CD4-positive, alpha-beta T cell treated with Interleukin-6 at 100 ng/mL for 8 hours (primary cell): ENCODE data around the gene SENP1.

Source experiments
- DNase-seq: peaks from one replicate; pipeline ENCODE4 v3.0.0-alpha.2; 2020; ENCODE audit warnings: mixed read lengths, low spot score

Gene SENP1

GRCh38 chr12:48036818-48037217 lies 69.1 kb downstream of the SENP1 start:
- DNase-seq: no peak

GRCh38 chr12:48034835-48035805 lies 70.8 kb downstream of the SENP1 start:
- DNase-seq: no peak

GRCh38 chr12:48033451-48033850 lies 72.4 kb downstream of the SENP1 start:
- no peak for DNase-seq

GRCh38 chr12:48032597-48032996 lies 73.3 kb downstream of the SENP1 start:
- DNase-seq: no peak

- DNase-seq: no peak
These were observed 74.5 kb downstream of the SENP1 start for GRCh38 chr12:48031135-48031960.

- DNase-seq: no peak
These were observed 75.7 kb downstream of the SENP1 start for GRCh38 chr12:48030173-48030650.

GRCh38 chr12:48029491-48030172 lies 76.2 kb downstream of the SENP1 start:
- no peak for DNase-seq

- no peak for DNase-seq
These were observed 77.1 kb downstream of the SENP1 start for GRCh38 chr12:48028541-48029431.

- no peak for DNase-seq
These were observed 78.5 kb downstream of the SENP1 start for GRCh38 chr12:48027183-48028002.

- no peak for DNase-seq
These were observed 79.6 kb downstream of the SENP1 start for GRCh38 chr12:48026060-48026827.

GRCh38 chr12:48025281-48025680 lies 80.6 kb downstream of the SENP1 start:
- DNase-seq: no peak

GRCh38 chr12:48024735-48025134 lies 81.1 kb downstream of the SENP1 start:
- DNase-seq: no peak

- no peak for DNase-seq
These were observed 82.5 kb downstream of the SENP1 start for GRCh38 chr12:48023386-48023785.

- DNase-seq: no peak
These were observed 83.0 kb downstream of the SENP1 start for GRCh38 chr12:48022676-48023385.

- no peak for DNase-seq
These were observed 83.7 kb downstream of the SENP1 start for GRCh38 chr12:48022180-48022521.

- no peak for DNase-seq
These were observed 84.2 kb downstream of the SENP1 start for GRCh38 chr12:48021485-48022179.

- no peak for DNase-seq
These were observed 86.1 kb downstream of the SENP1 start for GRCh38 chr12:48019639-48020265.

- DNase-seq: no peak
These were observed 87.3 kb downstream of the SENP1 start for GRCh38 chr12:48018618-48018995.
